Epithelial cell of prostate (primary cell): Measurements from ENCODE around the gene REC114.
"Not testable (repeated sequence)": the region's sequence is repeated elsewhere in the genome, so short reads cannot be mapped to it uniquely, and the experiment has no call there.

Experiments
- DNase-seq: peaks from one replicate; pipeline ENCODE4 v3.0.0-alpha.2; 2011; ENCODE audit warnings: low read depth, low spot score
- H3K27ac ChIP-seq: fragments of 450-650 bp; 2 replicates; pipeline ENCODE4 v1.5.1; 2017; ENCODE audit warnings: mild to moderate bottlenecking

The REC114 gene, protein sequence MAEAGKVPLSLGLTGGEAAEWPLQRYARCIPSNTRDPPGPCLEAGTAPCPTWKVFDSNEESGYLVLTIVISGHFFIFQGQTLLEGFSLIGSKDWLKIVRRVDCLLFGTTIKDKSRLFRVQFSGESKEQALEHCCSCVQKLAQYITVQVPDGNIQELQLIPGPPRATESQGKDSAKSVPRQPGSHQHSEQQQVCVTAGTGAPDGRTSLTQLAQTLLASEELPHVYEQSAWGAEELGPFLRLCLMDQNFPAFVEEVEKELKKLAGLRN

DNA sequence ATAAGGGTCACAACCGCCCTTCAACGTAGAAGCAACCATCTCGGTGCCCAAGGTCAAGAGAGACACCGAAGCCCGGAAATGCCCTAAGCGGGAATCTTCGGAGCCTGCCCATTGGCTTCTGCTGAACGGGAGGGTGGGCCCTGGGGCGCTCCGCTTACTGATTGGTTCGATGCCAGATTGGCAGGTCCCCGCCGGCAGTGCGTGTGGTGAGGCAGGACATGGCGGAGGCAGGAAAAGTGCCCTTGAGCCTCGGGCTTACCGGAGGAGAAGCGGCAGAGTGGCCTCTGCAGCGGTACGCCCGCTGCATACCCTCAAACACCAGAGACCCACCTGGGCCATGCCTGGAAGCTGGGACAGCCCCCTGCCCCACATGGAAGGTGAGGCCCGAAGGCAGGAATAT, at the start of gene REC114:
REC114 (plus strand) TSS at position 197 of the 400 bp plus-strand sequence; CDS start at position 219, 22 bp downstream.
- no peak within 1 kb of the TSS for H3K27ac ChIP-seq
- no peak for DNase-seq

DNA sequence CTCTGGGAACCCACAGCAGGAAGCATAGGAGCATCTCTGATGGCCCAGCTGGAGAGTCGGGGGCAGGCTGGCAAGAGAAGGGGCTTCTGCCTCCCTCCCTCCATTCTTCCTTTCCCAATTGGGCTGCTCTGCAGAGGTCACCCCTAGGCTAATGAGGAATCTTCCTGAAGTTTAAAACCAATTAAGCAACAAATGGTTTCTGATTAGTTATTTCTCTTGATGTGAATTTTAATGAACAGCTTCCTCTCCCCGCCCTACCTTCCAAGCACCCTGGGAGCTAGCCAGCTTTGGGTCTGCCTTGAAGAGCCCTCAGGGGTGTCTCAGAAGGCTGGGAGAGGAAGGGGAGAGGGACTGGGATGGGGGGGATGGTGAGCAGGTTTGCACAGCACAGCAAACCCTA, 49.6 kb upstream of the REC114 start:
- H3K27ac ChIP-seq: no peak overlapping the region
- no peak for DNase-seq

DNA sequence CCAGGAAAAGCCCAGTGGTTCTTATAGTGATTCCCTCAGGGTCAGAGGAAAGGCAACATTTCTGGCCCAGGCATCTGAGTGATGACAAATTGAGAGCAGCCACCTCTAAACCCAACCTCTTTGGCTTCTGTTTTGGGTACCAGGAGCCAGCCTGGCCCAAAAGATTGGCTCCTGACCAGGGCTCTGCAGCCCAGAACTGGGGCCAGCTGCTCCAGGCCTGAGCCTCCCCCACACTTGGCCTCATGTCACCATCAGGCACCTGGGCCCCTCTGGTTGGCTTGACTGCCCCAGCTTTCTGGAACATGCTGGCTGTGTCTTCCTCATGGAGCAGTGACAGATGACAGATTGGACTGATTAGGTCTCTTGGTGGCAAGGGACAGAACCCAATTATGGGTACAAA, 48.2 kb upstream of the REC114 start:
- H3K27ac ChIP-seq: no peak overlapping the region
- no peak for DNase-seq

DNA sequence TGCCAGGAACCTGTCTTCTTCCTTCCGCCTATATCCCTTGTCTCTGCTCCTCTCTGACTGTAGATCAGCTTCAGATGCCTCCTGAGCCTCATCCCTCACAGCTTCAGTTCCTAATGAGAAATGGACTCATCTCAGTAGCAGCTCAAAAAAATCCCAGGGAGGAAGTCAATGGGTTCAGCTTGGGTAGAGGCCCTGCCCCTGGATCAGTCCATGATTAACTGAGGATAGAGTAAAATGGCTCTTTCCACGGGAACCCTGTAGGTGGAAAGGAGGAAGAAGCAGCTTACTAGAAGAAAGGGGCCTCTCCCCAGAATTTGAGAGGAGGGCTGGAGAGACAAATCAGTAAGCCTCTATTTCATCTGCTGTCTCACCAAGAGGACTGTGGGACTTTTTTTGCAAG, 47.3 kb upstream of the REC114 start:
- DNase-seq: no peak
- H3K27ac ChIP-seq: no peak overlapping the region

DNA sequence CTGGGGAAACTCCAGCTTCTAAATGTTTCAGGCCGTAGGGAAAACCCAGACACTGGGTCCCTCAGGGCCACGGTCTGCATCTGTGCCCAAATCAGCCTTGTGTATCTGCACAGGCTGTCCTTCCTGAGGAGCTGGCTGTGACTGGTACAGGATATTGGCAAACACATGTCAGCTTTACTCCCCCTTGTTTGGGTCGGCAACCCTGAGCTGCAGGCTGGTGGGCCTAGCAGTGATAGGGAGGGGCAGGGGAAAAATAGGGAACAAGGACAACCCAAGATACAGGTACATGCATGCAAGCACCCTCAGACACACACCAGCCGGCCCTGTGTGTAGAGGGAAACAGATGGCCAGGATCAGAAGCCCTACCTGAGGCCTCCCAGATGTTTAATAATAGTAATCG, 45.5 kb upstream of the REC114 start:
- no peak for DNase-seq
- no peak overlapping the region for H3K27ac ChIP-seq

DNA sequence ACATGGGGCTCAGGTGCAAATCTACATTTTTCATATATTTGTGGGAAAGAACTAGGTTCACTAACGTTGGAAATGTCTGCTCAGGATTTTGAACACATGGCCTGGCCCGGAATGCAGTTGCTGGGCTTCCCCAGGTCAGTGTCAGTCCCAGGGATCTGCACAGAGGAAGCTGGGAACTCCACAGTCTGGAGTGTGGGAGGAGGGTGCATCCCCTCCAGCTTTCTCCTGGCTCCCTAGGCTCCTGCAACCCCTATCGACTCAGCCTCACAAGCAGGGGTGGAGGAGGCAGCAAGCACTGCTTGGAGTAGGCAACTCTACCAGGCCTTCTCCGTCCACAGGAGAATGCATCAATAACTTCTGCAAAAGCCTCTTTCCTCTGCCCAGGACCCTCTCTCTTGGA, 44.1 kb upstream of the REC114 start:
- no peak overlapping the region for H3K27ac ChIP-seq
- no peak for DNase-seq

DNA sequence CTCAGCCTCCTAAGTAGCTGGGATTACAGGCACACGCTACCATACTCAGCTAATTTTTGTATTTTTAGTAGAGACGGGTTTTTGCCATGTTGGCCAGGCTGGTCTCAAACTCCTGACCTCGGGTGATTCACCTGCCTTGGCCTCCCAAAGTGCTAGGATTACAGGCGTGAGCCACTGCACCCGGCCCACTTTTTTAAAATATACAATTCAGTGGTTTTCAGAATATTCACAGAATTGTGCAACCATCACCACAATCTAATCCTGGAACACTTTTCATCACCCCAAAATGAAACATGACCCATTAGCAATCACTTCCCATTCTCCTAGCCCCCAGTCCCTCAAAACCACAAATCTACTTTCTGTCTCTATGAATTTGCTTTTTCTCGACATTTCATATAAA, 42.7 kb upstream of the REC114 start:
- not testable (repeated sequence) for DNase-seq, H3K27ac ChIP-seq

DNA sequence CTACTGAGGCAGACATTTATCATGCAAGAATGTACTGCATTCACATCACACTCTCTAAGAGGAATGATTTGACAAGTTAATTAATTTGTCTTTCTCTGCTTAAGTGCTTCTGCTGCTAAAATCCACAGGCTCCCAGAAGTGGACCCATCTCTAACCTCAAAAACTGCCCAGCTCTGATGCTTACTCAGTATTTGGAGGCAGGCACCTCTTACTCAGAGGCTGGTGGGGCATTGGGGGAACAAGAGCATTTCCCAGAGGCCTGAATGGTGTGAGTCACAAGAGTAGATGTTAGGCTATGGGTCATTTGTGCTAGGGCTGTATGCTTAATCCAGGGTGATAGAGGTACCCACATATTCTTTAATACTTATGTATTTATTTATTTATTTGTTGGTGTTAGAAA, 39.8 kb upstream of the REC114 start:
- DNase-seq: no peak
- H3K27ac ChIP-seq: no peak overlapping the region

DNA sequence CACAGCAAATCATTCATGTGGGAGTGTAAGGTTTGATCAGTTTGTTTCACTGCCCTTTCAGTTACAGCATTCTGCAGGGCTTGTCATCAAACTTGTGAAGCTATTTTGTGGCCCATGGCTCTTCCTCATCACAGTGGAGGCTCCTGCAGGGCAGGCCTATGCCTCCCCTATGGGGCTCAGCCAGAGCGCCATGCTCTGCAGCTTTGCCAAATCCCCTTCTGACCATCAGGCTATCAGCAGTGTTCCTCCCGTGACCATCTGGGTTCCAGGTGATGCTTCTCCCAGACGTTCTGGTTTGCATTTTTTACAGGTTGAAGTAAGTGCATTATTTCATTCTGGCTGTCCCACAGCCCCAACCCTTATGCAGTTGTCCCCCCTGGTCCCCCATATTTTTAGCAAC, 28.1 kb upstream of the REC114 start:
- H3K27ac ChIP-seq: no peak overlapping the region
- DNase-seq: no peak

DNA sequence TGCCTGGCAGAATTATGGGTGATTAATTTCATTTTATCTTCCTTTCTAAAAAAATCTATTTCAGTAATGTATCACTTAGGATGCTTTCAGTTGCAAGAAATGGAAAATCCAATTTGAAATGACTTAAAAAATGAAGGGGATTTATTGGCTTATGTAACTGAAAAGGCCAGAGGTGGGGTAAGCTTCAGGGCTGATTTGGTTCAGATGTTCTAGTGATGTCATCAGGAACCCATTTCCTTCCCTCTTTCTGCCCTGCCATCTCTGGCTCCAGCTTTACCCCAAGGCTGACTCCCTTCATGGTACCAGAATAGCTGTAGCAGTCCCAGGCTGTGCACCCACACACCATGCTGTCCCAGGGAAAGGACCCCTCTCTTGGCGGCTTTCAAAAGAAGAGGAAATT, 18.5 kb upstream of the REC114 start:
- no peak for DNase-seq
- no peak overlapping the region for H3K27ac ChIP-seq

DNA sequence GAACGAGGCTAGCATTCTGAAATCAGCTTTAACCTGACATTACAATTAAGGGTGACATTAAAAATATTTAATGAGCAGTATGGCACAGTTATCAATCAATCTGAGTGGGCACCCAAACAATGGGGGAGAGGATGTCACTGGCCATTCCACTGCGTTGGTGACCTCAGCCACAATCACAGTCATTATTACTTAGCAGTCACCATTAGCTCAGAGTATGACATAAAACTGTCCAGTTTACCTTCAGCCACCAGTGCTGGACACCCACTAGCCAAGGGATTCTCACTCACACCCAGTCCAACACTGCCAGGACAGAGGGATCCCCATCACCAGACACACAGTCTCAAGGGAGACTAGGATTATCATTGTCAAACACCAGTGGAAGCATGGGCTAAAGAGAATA, 17.5 kb upstream of the REC114 start:
- no peak overlapping the region for H3K27ac ChIP-seq
- no peak for DNase-seq

DNA sequence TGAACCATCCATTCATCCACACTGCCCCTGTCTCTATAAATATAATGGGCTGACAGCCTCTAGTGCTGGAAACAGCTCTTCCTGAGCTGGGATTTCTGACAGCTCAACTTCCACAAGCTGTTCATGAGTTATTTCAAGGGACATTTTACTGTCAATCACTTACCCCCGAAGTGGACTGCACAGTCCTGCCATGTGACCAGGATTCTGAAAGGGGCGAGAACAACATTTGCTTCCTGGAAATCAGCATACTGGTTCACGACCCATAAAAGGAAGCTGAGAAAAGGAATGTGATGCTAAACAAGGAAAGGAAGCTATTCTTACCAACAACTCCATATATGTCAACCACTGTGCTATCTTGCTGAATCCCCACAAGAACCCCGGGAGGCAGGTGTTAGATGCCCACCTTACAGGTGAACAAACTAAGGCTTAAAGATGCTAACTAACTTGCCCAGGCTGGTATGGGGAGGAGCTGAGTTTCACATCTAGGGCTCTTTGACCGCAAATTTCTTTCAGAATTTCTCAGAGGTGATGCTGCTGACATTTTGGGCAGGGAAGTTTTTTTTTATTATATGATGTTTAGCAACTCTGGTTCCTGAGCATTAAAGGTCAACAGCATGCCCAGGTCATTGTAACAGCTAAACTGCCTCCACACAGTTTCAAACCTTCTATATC, 16.5 kb upstream of the REC114 start:
- no peak for DNase-seq

DNA sequence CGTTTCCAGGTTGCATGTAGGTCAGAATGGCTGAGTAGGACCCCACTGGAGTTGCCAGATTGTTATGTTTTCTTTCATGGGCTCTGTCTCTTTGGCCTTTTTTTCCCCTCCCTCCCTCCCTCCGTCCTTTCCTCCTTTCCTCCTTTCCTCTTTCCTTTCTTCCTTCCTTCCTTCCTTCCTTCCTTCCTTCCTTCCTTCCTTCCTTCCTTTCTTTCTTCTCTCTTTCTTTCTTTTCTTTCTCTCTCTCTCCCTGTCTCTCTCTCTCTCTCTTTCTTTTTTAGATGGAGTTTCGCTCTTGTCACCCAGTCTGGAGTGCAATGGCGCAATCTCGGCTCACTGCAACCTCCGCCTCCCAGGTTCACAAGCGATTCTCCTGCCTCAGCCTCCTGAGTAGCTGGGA, 11.6 kb upstream of the REC114 start:
- not testable (repeated sequence) for DNase-seq, H3K27ac ChIP-seq

More for the DNA sequence above, 16.5 kb upstream of the REC114 start:
- H3K27ac ChIP-seq: no peak overlapping the region

DNA sequence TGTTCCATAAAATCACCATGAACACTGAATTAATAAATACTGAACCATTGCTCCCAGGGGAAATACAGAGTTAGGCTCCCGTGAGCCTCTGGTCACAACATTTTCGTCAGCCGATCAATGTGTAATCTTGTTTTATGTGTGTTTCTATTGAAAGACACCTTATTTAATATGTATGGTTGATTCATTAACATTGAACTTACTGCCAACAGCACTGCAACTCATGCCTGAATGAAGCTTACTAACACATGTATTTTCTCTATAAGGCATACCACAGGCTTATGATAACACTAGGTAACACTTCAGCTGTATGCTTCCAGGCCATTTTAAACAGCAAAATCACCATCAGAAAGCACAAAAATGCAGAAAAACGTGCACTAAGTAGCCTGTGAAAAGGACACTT, 9.1 kb upstream of the REC114 start:
- H3K27ac ChIP-seq: no peak overlapping the region
- no peak for DNase-seq

DNA sequence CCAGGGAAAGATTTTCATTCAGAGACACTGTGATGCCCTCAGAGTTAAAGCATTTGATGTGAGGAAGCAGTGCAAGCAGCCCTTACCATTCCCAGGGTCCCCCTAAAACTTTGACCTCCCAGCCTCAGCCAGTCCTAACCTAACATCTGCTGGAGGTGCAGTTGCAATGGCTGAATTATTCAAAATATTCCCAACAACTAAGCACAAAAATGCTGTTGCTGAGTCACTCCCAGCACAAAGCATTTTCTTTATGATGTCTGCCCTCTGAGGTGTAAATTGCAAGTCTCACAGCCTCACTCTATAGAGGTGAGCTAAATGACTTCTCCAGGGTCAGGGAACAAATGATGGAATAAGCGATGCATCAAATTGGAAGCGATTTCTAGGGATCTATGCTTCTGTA, 6.4 kb upstream of the REC114 start:
- no peak for DNase-seq
- H3K27ac ChIP-seq: no peak overlapping the region

DNA sequence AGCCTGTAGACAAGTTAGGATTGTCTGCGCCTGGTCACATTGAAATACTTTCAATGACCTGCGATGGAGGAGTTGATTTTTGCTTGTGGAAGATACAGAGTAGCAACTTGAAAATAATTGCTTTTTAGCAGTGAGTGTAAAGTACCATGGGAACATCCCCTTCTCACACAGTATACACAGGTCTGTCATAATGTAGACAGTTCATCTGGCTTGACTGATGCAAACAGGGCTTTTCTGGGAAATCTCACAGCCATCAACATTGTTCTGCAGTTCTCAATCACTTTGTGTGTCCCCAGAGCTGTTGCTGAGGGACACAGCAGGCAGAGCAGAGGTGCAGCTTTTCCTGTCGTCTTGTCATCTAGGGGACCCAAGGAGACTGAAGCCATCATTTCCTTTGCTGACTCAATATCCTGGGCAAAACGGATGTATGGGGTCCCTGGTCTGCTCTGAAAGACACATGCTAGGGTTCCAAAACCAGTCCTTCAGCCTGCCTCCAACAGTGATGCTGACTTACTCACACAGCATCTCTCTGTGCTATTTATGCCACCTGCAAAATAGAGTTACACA, 5.3 kb upstream of the REC114 start:
- DNase-seq: no peak
- no peak overlapping the region for H3K27ac ChIP-seq

DNA sequence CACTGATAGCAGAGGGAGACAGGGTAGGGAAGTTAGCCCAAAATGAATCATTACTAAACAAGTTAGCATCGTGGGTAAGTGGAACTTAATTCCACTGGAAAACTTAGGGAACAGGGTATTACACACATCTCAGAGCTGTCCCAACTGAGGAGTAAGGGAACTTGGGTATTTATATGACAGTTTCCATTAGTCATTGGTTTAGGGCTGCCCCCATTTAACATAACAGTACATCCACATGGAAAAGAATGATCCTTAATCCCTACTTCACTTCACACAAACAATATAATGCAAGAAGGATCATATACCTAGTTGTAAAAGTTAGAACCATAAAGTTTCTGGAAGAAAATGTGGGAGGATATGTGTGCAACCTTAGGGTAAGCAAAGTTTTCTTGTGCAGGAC, 4.3 kb upstream of the REC114 start:
- DNase-seq: no peak

DNA sequence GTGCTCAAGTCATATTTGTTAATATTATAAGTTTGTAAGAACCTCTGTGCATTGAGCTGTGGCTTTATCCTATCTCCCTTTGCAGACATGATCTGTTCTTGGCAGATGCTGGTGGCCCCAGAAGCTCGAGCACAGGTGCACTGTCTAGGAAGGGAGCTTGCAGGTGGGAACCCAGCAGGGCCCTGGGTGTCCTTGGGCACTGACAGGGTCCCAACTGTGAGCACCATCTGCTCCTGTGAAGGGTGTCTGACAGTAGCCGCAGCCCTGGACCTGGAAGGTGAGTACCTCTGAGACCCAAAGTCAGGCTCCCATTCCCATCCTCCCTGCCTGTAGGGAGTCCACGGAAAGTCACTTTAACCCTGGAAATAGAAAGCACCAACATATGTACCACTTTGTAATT, 2.4 kb upstream of the REC114 start:
- no peak for DNase-seq

More for the DNA sequence above, 4.3 kb upstream of the REC114 start:
- H3K27ac ChIP-seq: no peak overlapping the region

DNA sequence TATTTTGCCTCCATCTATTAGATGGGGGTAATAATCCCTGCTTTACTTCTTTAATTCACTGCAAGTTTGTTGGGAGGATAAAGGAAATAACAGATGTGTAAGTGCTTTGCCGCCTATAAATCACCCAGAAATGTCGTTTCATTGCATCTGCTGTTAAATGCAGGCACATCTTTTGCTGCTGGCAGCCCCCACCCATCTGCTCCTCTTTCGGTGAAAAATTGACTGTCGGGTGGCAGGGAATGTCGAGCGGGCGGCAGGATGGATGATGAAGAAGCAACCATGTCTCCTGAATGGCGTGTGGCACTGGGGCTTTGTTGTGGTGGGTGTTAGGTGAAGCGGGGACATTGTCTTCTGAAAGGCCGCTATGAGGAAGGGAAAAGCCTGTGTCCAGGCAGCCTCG, 543 bp upstream of the REC114 start:
- no peak for DNase-seq
- H3K27ac ChIP-seq: no peak overlapping the region

More for the DNA sequence above, 2.4 kb upstream of the REC114 start:
- H3K27ac ChIP-seq: no peak overlapping the region

DNA sequence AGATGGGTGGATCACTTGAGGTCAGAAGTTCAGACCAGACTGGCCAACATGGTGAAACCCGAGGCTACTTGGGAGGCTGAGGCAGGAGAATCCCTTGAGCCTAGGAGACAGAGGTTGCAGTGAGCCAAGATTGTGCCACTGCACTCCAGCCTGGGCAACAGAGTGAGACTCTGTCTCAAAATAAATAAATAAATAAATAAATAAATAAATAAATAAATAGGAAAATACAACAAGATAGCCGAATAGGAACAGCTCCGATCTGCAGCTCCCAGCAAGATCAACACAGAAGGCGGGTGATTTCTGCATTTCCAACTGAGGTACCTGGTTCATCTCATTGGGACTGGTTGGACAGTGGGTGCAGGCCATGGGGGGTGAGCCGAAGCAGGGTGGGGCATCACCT, 4.5 kb downstream of the REC114 start:
- H3K27ac ChIP-seq, DNase-seq: not testable (repeated sequence)

DNA sequence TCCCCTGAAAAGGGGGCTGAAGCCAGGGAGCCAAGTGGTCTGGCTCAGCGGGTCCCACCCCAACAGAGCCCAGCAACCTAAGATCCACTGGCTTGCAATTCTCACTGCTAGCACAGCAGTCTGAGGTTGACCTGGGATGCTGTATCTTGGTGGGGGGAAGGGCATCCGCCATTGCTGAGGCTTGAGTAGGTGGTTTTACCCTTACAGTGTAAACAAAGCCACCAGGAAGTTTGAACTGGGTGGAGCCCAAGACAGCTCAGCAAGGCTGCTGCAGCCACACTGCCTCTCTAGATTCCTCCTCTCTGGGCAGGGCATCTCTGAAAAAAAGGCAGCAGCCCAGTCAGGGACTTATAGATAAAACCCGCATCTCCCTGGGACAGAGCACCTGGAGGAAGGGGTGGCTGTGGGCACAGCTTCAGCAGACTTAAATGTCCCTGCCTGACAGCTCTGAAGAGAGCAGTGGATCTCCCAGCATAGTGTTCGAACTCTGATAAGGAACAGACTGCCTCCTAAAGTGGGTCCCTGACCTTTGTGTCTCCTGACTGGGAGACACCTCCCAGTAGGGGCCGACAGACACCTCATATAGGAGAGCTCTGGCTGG, 5.3 kb downstream of the REC114 start:
- DNase-seq, H3K27ac ChIP-seq: not testable (repeated sequence)
